Measurements from ENCODE around the gene KCNH1.

The KCNH1 gene

DNA sequence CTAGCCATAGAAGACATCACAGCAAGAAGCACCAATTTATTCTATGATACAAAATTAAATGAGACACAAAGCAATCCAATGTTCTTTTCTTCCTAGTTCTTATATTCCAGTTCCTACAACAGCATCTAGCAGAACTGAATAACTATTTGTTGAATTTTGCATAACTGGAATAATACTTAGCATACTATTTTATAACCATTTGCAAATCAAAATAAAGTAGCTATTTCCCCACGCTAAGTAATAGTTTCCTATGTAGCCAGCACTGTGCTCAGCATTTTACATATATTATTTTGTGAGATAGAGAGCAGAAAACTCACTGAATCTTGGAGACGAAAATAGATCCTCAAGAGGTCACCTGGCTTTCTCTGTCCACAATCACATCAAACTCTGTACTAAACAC, 42.1 kb downstream of the KCNH1 start:
- TF ChIP-seq ZNF416 (tag by site-specific recombination; IDR thresholded peaks at IDR 0.05), result no peak
- TF ChIP-seq ZNF214 (tag by site-specific recombination; IDR thresholded peaks at IDR 0.05; ENCODE audit: borderline replicate concordance), result no peak
- no peak for TF ChIP-seq ZNF785 (tag by site-specific recombination; IDR thresholded peaks at IDR 0.05)
- TF ChIP-seq ZNF221 (tag by site-specific recombination; IDR thresholded peaks at IDR 0.05; ENCODE audit: borderline replicate concordance), result no peak
- TF ChIP-seq, protein P1, sequence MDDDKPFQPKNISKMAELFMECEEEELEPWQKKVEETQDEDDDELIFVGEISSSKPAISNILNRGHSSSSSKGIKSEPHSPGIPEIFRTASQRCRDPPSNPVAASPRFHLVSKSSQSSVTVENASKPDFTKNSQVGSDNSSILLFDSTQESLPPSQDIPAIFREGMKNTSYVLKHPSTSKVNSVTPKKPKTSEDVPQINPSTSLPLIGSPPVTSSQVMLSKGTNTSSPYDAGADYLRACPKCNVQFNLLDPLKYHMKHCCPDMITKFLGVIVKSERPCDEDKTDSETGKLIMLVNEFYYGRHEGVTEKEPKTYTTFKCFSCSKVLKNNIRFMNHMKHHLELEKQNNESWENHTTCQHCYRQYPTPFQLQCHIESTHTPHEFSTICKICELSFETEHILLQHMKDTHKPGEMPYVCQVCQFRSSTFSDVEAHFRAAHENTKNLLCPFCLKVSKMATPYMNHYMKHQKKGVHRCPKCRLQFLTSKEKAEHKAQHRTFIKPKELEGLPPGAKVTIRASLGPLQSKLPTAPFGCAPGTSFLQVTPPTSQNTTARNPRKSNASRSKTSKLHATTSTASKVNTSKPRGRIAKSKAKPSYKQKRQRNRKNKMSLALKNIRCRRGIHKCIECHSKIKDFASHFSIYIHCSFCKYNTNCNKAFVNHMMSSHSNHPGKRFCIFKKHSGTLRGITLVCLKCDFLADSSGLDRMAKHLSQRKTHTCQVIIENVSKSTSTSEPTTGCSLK (tag by site-specific recombination; IDR thresholded peaks at IDR 0.05), result no peak
- TF ChIP-seq RBAK (tag by site-specific recombination; IDR thresholded peaks at IDR 0.05), result no peak
- TF ChIP-seq BCL11B (tag by site-specific recombination; IDR thresholded peaks at IDR 0.05; ENCODE audit: low read depth), result no peak
- no peak for TF ChIP-seq ZSCAN30 (tag by site-specific recombination; IDR thresholded peaks at IDR 0.05)
- no peak for TF ChIP-seq ZNF544 (tag by site-specific recombination; IDR thresholded peaks at IDR 0.05)
- TF ChIP-seq, protein P2, sequence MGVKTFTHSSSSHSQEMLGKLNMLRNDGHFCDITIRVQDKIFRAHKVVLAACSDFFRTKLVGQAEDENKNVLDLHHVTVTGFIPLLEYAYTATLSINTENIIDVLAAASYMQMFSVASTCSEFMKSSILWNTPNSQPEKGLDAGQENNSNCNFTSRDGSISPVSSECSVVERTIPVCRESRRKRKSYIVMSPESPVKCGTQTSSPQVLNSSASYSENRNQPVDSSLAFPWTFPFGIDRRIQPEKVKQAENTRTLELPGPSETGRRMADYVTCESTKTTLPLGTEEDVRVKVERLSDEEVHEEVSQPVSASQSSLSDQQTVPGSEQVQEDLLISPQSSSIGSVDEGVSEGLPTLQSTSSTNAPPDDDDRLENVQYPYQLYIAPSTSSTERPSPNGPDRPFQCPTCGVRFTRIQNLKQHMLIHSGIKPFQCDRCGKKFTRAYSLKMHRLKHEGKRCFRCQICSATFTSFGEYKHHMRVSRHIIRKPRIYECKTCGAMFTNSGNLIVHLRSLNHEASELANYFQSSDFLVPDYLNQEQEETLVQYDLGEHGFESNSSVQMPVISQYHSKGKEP (tag by site-specific recombination; IDR thresholded peaks at IDR 0.05), result no peak
- TF ChIP-seq, protein P3, sequence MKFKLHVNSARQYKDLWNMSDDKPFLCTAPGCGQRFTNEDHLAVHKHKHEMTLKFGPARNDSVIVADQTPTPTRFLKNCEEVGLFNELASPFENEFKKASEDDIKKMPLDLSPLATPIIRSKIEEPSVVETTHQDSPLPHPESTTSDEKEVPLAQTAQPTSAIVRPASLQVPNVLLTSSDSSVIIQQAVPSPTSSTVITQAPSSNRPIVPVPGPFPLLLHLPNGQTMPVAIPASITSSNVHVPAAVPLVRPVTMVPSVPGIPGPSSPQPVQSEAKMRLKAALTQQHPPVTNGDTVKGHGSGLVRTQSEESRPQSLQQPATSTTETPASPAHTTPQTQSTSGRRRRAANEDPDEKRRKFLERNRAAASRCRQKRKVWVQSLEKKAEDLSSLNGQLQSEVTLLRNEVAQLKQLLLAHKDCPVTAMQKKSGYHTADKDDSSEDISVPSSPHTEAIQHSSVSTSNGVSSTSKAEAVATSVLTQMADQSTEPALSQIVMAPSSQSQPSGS (tag by site-specific recombination; IDR thresholded peaks at IDR 0.05; ENCODE audit: low read depth), result no peak
- TF ChIP-seq, protein P4, sequence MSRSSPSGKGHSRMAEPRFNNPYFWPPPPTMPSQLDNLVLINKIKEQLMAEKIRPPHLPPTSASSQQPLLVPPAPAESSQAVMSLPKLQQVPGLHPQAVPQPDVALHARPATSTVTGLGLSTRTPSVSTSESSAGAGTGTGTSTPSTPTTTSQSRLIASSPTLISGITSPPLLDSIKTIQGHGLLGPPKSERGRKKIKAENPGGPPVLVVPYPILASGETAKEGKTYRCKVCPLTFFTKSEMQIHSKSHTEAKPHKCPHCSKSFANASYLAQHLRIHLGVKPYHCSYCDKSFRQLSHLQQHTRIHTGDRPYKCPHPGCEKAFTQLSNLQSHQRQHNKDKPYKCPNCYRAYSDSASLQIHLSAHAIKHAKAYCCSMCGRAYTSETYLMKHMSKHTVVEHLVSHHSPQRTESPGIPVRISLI (tag by site-specific recombination; IDR thresholded peaks at IDR 0.05), result no peak
- no peak for TF ChIP-seq ZNF292 (tag by site-specific recombination; IDR thresholded peaks at IDR 0.05; ENCODE audit: borderline replicate concordance, low read depth)
- no peak for TF ChIP-seq ZBTB21 (tag by site-specific recombination; IDR thresholded peaks at IDR 0.05)
- no peak for TF ChIP-seq ZNF23 (tag by site-specific recombination; IDR thresholded peaks at IDR 0.05; ENCODE audit: borderline replicate concordance)
- TF ChIP-seq, protein P5, sequence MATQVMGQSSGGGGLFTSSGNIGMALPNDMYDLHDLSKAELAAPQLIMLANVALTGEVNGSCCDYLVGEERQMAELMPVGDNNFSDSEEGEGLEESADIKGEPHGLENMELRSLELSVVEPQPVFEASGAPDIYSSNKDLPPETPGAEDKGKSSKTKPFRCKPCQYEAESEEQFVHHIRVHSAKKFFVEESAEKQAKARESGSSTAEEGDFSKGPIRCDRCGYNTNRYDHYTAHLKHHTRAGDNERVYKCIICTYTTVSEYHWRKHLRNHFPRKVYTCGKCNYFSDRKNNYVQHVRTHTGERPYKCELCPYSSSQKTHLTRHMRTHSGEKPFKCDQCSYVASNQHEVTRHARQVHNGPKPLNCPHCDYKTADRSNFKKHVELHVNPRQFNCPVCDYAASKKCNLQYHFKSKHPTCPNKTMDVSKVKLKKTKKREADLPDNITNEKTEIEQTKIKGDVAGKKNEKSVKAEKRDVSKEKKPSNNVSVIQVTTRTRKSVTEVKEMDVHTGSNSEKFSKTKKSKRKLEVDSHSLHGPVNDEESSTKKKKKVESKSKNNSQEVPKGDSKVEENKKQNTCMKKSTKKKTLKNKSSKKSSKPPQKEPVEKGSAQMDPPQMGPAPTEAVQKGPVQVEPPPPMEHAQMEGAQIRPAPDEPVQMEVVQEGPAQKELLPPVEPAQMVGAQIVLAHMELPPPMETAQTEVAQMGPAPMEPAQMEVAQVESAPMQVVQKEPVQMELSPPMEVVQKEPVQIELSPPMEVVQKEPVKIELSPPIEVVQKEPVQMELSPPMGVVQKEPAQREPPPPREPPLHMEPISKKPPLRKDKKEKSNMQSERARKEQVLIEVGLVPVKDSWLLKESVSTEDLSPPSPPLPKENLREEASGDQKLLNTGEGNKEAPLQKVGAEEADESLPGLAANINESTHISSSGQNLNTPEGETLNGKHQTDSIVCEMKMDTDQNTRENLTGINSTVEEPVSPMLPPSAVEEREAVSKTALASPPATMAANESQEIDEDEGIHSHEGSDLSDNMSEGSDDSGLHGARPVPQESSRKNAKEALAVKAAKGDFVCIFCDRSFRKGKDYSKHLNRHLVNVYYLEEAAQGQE (tag by site-specific recombination; IDR thresholded peaks at IDR 0.05), result no peak
- no peak for TF ChIP-seq ZBTB8A (tag by site-specific recombination; IDR thresholded peaks at IDR 0.05)
- TF ChIP-seq ZNF140 (tag by site-specific recombination; IDR thresholded peaks at IDR 0.05), result no peak
- Histone ChIP-seq H3K36me3 (ENCODE audit: control insufficient read depth in 2 of 2, insufficient read depth in 1 of 2, low read length in 2 of 2) (no peaks in the 10 kb centered on the region), H3K4me1 (ENCODE audit: control insufficient read depth, insufficient read depth, low read length) (no peaks in the 10 kb centered on the region), H3K4me3 (ENCODE audit: low read depth, low read length) (no peak overlapping the region), H3K27ac (ENCODE audit: extremely low read depth, low read depth, low read length) (no peak overlapping the region), H3K9me3 (ENCODE audit: control insufficient read depth, insufficient read depth, low read depth, low read length) (no peaks in the 10 kb centered on the region)
- ChIA-PET POLR2A (no interaction called here), CTCF (interaction anchor here (0.5 kb wide), 1 partner anchor 50 kb away, joined by 3 read pairs; no protein-coding TSS in a partner anchor)

Measured in HEK293 (cell line).